A673 (cell line): ENCODE measurements around the gene GNAS-AS1. TPM values are rescaled to one million over a fixed set of nuclear protein-coding genes. Genes with fewer than 3 reads are reported as not detected.

Source experiments
- BruUV-seq: library from RNA; stranded (reverse); fragments of 400-500 nt; replicated peaks from 2 replicates; lab custom pipeline; 2021; lab: Mats Ljungman, UMichigan
- CTCF ChIA-PET: fragments of 300-600 bp; sonication (Branson Sonifier 250); formaldehyde crosslinking; loops from one replicate; lab custom pipeline; 2022; ENCODE audit warnings: antibody characterized with exemption; lab: Charles Lee
- POLR2A ChIA-PET: fragments of 300-600 bp; sonication (Branson Sonifier 250); formaldehyde crosslinking; loops from one replicate; lab custom pipeline; 2022; ENCODE audit warnings: antibody characterized with exemption; ENCODE audit not compliant: low non-redundant PET; lab: Charles Lee
- DNase-seq: peaks from one replicate; pipeline ENCODE4 v3.0.0-alpha.2; 2015; ENCODE audit warnings: low spot score
- H3K27ac ChIP-seq: fragments of 200-600 bp; sonication (generic); 2 replicates; pipeline ENCODE4 v1.5.1; 2016; ENCODE audit warnings: mixed run types, low read depth, mild to moderate bottlenecking, mixed read lengths, antibody characterized with exemption, low read length; ENCODE audit not compliant: poor library complexity, severe bottlenecking
- H3K27me3 ChIP-seq: fragments of 200-600 bp; sonication (generic); replicated peaks from 2 replicates; pipeline ENCODE4 v1.6.1; 2017; ENCODE audit warnings: mixed run types, low read depth, mild to moderate bottlenecking, mixed read lengths, antibody characterized with exemption, low read length; ENCODE audit not compliant: insufficient read depth, poor library complexity
- H3K36me3 ChIP-seq: fragments of 200-600 bp; sonication (generic); 2 replicates; pipeline ENCODE4 v1.6.1; 2016; ENCODE audit warnings: mixed run types, mild to moderate bottlenecking, mixed read lengths, antibody characterized with exemption, low read length; ENCODE audit not compliant: insufficient read depth, poor library complexity, severe bottlenecking
- H3K4me1 ChIP-seq: fragments of 200-600 bp; sonication (generic); 2 replicates; pipeline ENCODE4 v1.6.1; 2017; ENCODE audit warnings: mixed run types, mild to moderate bottlenecking, mixed read lengths, antibody characterized with exemption, low read length; ENCODE audit not compliant: insufficient read depth, poor library complexity, severe bottlenecking
- H3K4me3 ChIP-seq: fragments of 200-600 bp; sonication (generic); 2 replicates; pipeline ENCODE4 v1.5.1; 2016; ENCODE audit warnings: low read depth, mixed run types, mild to moderate bottlenecking, mixed read lengths, low read length; ENCODE audit not compliant: poor library complexity, severe bottlenecking
- H3K9me3 ChIP-seq: fragments of 200-600 bp; sonication (generic); 2 replicates; pipeline ENCODE4 v1.6.1; 2016; ENCODE audit warnings: mixed run types, low read depth, mild to moderate bottlenecking, mixed read lengths, antibody characterized with exemption, low read length; ENCODE audit not compliant: poor library complexity, severe bottlenecking
- EZH2 ChIP-seq: fragments of 200-600 bp; sonication (generic); IDR thresholded peaks from 2 replicates; pipeline ENCODE4 v1.6.1; 2017; ENCODE audit warnings: borderline replicate concordance, low read depth, mild to moderate bottlenecking, mixed read lengths, antibody characterized with exemption, low read length; ENCODE audit not compliant: poor library complexity, severe bottlenecking
- intact Hi-C: fragments of 100-400 bp; cut with micrococcal nuclease; formaldehyde crosslinking; loops from one replicate; pipeline ENCODE4 v1.10.0; 2022; ENCODE audit not compliant: unreplicated experiment
- total RNA-seq: library from RNA; stranded (reverse); gene quantifications from 2 replicates; pipeline ENCODE4 v1.2.3, GENCODE V29; 2021
- TF ChIP-seq, protein P1 (sequence below): fragments of 300-800, 200-600 bp; sonication (generic); conservative IDR thresholded peaks from 2 replicates; pipeline ENCODE4 v1.5.1; 2017; ENCODE audit warnings: low read depth, mild to moderate bottlenecking, antibody characterized with exemption, low read length, moderate library complexity, mixed read lengths

Gene GNAS-AS1
- total RNA-seq, 1 experiment from 2014 or later: 6.7 TPM

DNA sequence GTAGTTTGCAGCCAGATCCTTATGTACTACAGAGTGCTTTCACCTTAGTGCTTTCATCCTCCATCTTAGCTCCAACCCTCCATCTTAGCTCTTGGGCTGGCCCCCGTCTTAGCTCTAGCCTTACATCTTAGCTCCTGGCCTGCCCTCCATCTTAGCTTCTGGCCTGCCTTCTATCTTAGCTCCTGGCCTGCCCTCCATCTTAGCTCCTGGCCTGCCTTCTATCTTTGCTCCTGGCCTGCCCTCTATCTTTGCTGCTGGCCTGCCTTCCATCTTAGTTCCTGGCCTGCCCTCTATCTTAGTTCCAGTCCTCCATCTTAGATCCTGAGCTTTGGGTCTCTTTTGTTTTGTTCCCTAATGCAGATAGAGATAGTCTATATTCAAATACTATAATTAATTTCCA is 23.8 kb upstream of the GNAS-AS1 start:
- no TSS peak for BruUV-seq
- DNase-seq: no peak
- no peaks in the 10 kb centered on the region for H3K27me3 ChIP-seq
- H3K9me3 ChIP-seq: no peaks in the 10 kb centered on the region
- no peak overlapping the region for H3K4me3 ChIP-seq
- no peaks in the 10 kb centered on the region for H3K36me3 ChIP-seq
- intact Hi-C loops: loop anchor here (5.0 to 10.0 kb wide), 2 partner anchors 210 to 333 kb away; no protein-coding TSS in a partner anchor
- CTCF ChIA-PET: interaction anchor here (0.6 to 0.7 kb wide), 2 partner anchors 334 to 528 kb away, joined by 3 read pairs; no protein-coding TSS in a partner anchor
- POLR2A ChIA-PET: interaction anchor here (0.6 kb wide), 1 partner anchor 116 kb away, joined by 7 read pairs; no protein-coding TSS in a partner anchor
- H3K4me1 ChIP-seq: peaks cover 4% of the 10 kb centered on the region
- TF ChIP-seq, protein P1, sequence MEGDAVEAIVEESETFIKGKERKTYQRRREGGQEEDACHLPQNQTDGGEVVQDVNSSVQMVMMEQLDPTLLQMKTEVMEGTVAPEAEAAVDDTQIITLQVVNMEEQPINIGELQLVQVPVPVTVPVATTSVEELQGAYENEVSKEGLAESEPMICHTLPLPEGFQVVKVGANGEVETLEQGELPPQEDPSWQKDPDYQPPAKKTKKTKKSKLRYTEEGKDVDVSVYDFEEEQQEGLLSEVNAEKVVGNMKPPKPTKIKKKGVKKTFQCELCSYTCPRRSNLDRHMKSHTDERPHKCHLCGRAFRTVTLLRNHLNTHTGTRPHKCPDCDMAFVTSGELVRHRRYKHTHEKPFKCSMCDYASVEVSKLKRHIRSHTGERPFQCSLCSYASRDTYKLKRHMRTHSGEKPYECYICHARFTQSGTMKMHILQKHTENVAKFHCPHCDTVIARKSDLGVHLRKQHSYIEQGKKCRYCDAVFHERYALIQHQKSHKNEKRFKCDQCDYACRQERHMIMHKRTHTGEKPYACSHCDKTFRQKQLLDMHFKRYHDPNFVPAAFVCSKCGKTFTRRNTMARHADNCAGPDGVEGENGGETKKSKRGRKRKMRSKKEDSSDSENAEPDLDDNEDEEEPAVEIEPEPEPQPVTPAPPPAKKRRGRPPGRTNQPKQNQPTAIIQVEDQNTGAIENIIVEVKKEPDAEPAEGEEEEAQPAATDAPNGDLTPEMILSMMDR: no peak
- no peak for TF ChIP-seq EZH2
- H3K27ac ChIP-seq: no peak overlapping the region

DNA sequence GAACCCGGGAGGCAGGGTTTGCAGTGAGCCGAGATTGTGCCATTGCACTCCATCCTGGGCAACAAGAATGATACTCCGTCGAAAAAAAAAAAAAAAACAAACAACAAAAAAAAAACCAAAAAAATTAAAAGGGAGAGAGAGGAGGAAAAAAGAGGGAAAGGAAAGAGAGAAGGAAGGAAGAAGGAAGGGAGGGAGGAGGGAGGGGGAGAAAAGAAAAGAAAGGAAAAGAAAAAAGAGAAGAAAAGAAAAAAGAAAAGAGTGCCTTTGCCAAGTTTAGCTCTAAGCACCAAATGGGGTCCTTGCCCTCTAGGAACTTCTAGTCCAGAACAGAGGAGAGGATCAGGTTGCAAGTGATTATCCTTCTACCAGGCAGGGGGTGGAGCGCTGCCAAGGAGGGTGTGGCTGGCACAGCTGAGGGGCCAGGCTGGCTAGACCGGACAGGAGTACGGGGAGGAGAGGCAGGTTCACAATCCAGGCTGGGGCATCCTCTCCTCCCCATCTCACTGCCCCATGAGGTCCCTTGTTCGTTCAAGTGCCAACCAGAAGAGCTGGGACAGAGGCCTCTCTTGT is 20.9 kb upstream of the GNAS-AS1 start:
- Histone ChIP-seq H3K4me1 (peaks cover 4% of the 10 kb centered on the region), H3K4me3 (no peak overlapping the region), H3K27ac (no peak overlapping the region), H3K27me3 (peaks cover 13% of the 10 kb centered on the region), H3K36me3 (no peaks in the 10 kb centered on the region), H3K9me3 (no peaks in the 10 kb centered on the region)
- BruUV-seq: no TSS peak
- TF ChIP-seq EZH2: no peak
- TF ChIP-seq, protein P1: no peak
- ChIA-PET POLR2A (interaction anchor here (0.7 kb wide), 1 partner anchor 11 kb away, joined by 11 read pairs; no protein-coding TSS in a partner anchor), CTCF (no interaction called here)
- intact Hi-C loops: loop anchor here (2.0 to 10.0 kb wide), 4 partner anchors 213 to 531 kb away; no protein-coding TSS in a partner anchor
- no peak for DNase-seq

DNA sequence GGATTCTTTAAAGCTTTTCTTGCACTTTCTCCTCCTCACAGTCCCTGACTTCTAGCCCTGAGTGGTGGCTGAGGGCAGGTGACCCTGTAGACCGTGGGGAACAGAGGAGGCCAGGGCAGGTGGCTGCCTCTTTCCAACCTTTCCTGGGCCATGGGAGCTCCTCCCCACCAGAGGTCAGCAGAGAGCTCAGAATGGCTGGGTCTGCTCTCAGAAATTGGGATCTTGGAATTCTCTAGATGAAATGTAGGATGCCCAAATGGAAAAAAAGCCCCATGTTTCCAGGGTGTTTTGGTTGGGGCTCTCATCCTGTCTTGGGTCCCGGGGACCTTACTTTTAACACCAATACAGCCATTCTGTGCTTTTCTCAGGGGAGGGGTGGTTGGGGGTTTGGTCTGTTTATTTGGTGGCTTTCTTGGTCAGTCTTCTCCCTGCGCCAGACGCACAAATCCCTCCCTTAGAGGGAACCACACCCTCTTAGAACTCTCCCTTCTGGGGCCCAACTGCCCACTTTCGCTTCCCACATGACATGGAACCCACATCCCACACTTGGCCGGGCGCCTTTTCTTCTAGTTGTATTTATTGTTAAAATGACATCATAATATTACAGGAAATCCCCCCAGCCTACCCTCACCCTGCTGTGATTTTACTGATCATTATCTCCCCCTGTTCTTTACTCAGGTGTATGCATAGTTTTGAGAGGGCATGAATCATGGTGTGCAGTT is 19.8 kb upstream of the GNAS-AS1 start:
- no peaks in the 10 kb centered on the region for H3K9me3 ChIP-seq

More for the DNA sequence above, 19.8 kb upstream of the GNAS-AS1 start:
- peak; percentile 69 for DNase-seq
- peaks cover 4% of the 10 kb centered on the region for H3K4me1 ChIP-seq
- H3K27me3 ChIP-seq: peaks cover 20% of the 10 kb centered on the region
- ChIA-PET POLR2A (interaction anchor here (0.5 kb wide), 1 partner anchor 498 kb away, joined by 3 read pairs; no protein-coding TSS in a partner anchor), CTCF (interaction anchor here (0.6 to 1.6 kb wide), 7 partner anchors 10 to 625 kb away, joined by 3 to 10 read pairs (median 5); partner anchors contain the start of genes GNAS and STX16)
- H3K4me3 ChIP-seq: no peak overlapping the region
- no peak overlapping the region for H3K27ac ChIP-seq
- H3K36me3 ChIP-seq: no peaks in the 10 kb centered on the region
- intact Hi-C loops: loop anchor here (1.0 to 10.0 kb wide), 5 partner anchors 214 to 585 kb away; no protein-coding TSS in a partner anchor
- TF ChIP-seq, protein P1: peak; percentile 83
- TF ChIP-seq EZH2: no peak
- no TSS peak for BruUV-seq
